Keratinocyte (primary cell): ENCODE data around the gene NDUFS2. TPM values are rescaled to one million over a fixed set of nuclear protein-coding genes. Genes with fewer than 3 reads are reported as not detected.

Source experiments
- DNase-seq: peaks from one replicate; pipeline ENCODE4 v3.0.0-alpha.2; 2011; ENCODE audit warnings: low read depth, missing footprints, low spot score
- FAIRE-seq: peaks from 2 replicates; lab custom pipeline; 2011; peaks lifted over from hg19 to GRCh38; lab: Jason Lieb, UNC
- H2AFZ ChIP-seq: 2 replicates; pipeline ENCODE4 v1.6.0; 2012; ENCODE audit warnings: low read length, control low read depth, inconsistent platforms; ENCODE audit not compliant: control insufficient read depth
- H3K27ac ChIP-seq: 2 replicates; pipeline ENCODE4 v1.5.1; 2011; ENCODE audit warnings: low read length; ENCODE audit not compliant: control insufficient read depth, insufficient read depth
- H3K27me3 ChIP-seq: 3 replicates; pipeline ENCODE4 v1.6.0; 2011; ENCODE audit warnings: low read length; ENCODE audit not compliant: control insufficient read depth, insufficient read depth; ENCODE audit errors: extremely low read depth
- H3K36me3 ChIP-seq, 2 experiments: 2 replicates in 1 of 2; 3 replicates in 1 of 2; pipeline ENCODE4 v1.5.1; 2011; ENCODE audit warnings: low read length in 2 of 2, mild to moderate bottlenecking in 1 of 2; ENCODE audit not compliant: control insufficient read depth in 2 of 2, insufficient read depth in 2 of 2; ENCODE audit errors: extremely low read depth in 1 of 2
- H3K4me1 ChIP-seq: 3 replicates; pipeline ENCODE4 v1.5.1; 2011; ENCODE audit warnings: low read length; ENCODE audit not compliant: control insufficient read depth, insufficient read depth; ENCODE audit errors: extremely low read depth
- H3K4me2 ChIP-seq: 3 replicates; pipeline ENCODE4 v1.6.0; 2011; ENCODE audit warnings: low read depth, low read length; ENCODE audit not compliant: control insufficient read depth, insufficient read depth; ENCODE audit errors: extremely low read depth
- H3K4me3 ChIP-seq, 3 experiments: fragments of 200-600 bp in 1 of 3; sonication (generic) in 1 of 3; 2 replicates in 2 of 3; 3 replicates in 1 of 3; pipeline ENCODE4 v1.5.1; 2011 to 2016; ENCODE audit warnings: low read length in 3 of 3, mild to moderate bottlenecking in 3 of 3, control low read depth in 2 of 3, inconsistent platforms in 1 of 3, low read depth in 1 of 3, mixed read lengths in 1 of 3, mixed run types in 1 of 3, moderate library complexity in 1 of 3; ENCODE audit not compliant: control insufficient read depth in 2 of 3, insufficient read depth in 2 of 3; ENCODE audit errors: extremely low read depth in 1 of 3
- H3K79me2 ChIP-seq: 2 replicates; pipeline ENCODE4 v1.6.0; 2012; ENCODE audit warnings: low read length; ENCODE audit not compliant: control insufficient read depth, insufficient read depth
- H3K9ac ChIP-seq: 3 replicates; pipeline ENCODE4 v1.6.0; 2011; ENCODE audit warnings: low read length; ENCODE audit not compliant: control insufficient read depth, insufficient read depth; ENCODE audit errors: extremely low read depth
- H3K9me1 ChIP-seq: 3 replicates; pipeline ENCODE4 v1.6.0; 2011; ENCODE audit warnings: low read length; ENCODE audit not compliant: control insufficient read depth, insufficient read depth; ENCODE audit errors: extremely low read depth
- H3K9me3 ChIP-seq: 2 replicates; pipeline ENCODE4 v1.5.1; 2012; ENCODE audit warnings: low read depth, low read length; ENCODE audit not compliant: control insufficient read depth
- H4K20me1 ChIP-seq: 3 replicates; pipeline ENCODE4 v1.6.0; 2011; ENCODE audit warnings: low read length; ENCODE audit not compliant: control insufficient read depth, insufficient read depth; ENCODE audit errors: extremely low read depth
- EZH2 ChIP-seq: IDR thresholded peaks from one replicate; pipeline ENCODE4 v1.6.1; 2012; ENCODE audit warnings: inconsistent platforms, mild to moderate bottlenecking, low read length, moderate library complexity
- dilution Hi-C: fragments of 300-500 bp; cut with MboI; formaldehyde crosslinking; loops from one replicate; pipeline ENCODE4 v1.7.0; 2020; ENCODE audit warnings: low sequenced_read_pairs; ENCODE audit not compliant: extremely low pct_ligation_motif_present
- polyA plus RNA-seq, 5 experiments: library from polyadenylated mRNA; depleted of rRNA in 3 of 5; stranded (reverse) in 3 of 5; stranded (forward) in 1 of 5; unstranded in 1 of 5; fragments of >200 nt; gene quantifications; 1 replicate in 1 of 5; 2 replicates in 3 of 5; 3 replicates in 1 of 5; pipeline versions ENCODE4 v1.2.1 to v1.2.3, GENCODE V29; 2011 to 2012; ENCODE audit warnings: missing spikeins in 2 of 5, low read depth in 1 of 5, low replicate concordance in 1 of 5
- TF ChIP-seq, protein P1 (sequence below), 3 experiments: IDR thresholded peaks in 1 of 3; conservative IDR thresholded peaks in 1 of 3; optimal IDR thresholded peaks in 1 of 3; 2 replicates in 2 of 3; 3 replicates in 1 of 3; pipeline versions ENCODE3 to v1.5.1; 2011; ENCODE audit warnings: low read length in 3 of 3, mild to moderate bottlenecking in 3 of 3, moderate library complexity in 2 of 3, control low read depth in 1 of 3, inconsistent platforms in 1 of 3; ENCODE audit not compliant: insufficient read depth in 2 of 3; ENCODE audit errors: extremely low read depth in 1 of 3

NDUFS2 gene
- polyA plus RNA-seq, 1 donor (not counting 4 experiments of a cell fraction or from before 2014, with no cell fraction given) = 136 TPM

DNA sequence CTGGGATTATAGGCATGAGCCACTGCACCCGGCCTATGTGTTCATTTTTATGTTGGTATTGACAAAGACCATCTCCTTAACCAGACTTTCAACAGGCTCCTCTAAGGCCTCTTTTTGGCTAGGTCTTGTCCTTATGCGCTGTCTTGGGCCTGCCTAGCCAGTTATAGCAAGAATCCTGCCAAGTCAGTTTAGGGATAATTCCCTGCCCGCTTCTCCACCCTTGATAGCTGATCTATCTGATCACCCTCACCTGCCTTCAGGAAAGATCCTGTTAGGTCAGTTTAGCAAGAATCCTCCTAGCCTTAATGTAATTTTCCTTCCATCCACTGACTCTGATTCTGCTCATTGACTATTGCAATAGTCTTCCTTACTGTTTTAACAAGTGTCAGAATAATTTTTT lies 22.5 kb upstream of the NDUFS2 start:
- no peak for DNase-seq
- Histone ChIP-seq H3K9me1 (no peaks in the 10 kb centered on the region), H3K4me2 (no peak overlapping the region), H3K27ac (no peak overlapping the region), H3K4me1 (peaks cover 26% of the 10 kb centered on the region), H4K20me1 (no peaks in the 10 kb centered on the region), H3K36me3 (peaks cover 2 to 11% of the 10 kb centered on the region in 2 experiments), H3K4me3 (no peak overlapping the region), H3K9ac (no peak overlapping the region), H2AFZ (no peak overlapping the region), H3K27me3 (no peaks in the 10 kb centered on the region), H3K79me2 (peaks cover 16% of the 10 kb centered on the region), H3K9me3 (no peaks in the 10 kb centered on the region)
- dilution Hi-C loops = no loop called here
- TF ChIP-seq EZH2 = no peak
- TF ChIP-seq, protein P1, sequence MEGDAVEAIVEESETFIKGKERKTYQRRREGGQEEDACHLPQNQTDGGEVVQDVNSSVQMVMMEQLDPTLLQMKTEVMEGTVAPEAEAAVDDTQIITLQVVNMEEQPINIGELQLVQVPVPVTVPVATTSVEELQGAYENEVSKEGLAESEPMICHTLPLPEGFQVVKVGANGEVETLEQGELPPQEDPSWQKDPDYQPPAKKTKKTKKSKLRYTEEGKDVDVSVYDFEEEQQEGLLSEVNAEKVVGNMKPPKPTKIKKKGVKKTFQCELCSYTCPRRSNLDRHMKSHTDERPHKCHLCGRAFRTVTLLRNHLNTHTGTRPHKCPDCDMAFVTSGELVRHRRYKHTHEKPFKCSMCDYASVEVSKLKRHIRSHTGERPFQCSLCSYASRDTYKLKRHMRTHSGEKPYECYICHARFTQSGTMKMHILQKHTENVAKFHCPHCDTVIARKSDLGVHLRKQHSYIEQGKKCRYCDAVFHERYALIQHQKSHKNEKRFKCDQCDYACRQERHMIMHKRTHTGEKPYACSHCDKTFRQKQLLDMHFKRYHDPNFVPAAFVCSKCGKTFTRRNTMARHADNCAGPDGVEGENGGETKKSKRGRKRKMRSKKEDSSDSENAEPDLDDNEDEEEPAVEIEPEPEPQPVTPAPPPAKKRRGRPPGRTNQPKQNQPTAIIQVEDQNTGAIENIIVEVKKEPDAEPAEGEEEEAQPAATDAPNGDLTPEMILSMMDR (optimal IDR thresholded peaks at IDR 0.05 in 1 of 3, IDR thresholded peaks at IDR 0.05 in 1 of 3, conservative IDR thresholded peaks at IDR 0.05 in 1 of 3; ENCODE audit: extremely low read depth in 1 of 3, insufficient read depth in 2 of 3, low read length in 3 of 3) = no peak
- FAIRE-seq = no peak

DNA sequence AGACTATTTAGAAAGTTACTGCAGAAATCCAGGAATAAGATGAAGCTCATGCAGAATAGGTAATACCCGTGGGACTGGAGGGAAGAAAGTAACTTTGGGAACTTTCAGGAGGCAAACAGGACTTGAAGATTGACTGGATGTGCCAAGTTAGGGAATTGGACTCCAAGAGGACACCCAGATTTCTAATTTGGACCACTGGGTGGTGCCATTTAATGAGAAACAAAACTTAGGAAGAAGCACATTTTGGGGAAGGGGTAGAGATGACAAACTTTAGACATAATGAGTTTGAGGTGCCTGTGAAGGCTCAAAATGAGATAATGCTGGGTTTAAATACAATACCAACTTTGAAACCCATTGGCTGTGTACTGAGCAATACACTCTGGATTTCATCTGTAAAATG lies 21.5 kb upstream of the NDUFS2 start:
- FAIRE-seq (no peak), DNase-seq (no peak)
- no peak overlapping the region for H3K4me2 ChIP-seq
- TF ChIP-seq, protein P1 (optimal IDR thresholded peaks at IDR 0.05 in 1 of 3, IDR thresholded peaks at IDR 0.05 in 1 of 3, conservative IDR thresholded peaks at IDR 0.05 in 1 of 3; ENCODE audit: extremely low read depth in 1 of 3, insufficient read depth in 2 of 3, low read length in 3 of 3) = peak; percentile 19 to 42 (median 35)
- TF ChIP-seq EZH2 = no peak
- H3K27ac ChIP-seq = no peak overlapping the region
- no peak overlapping the region for H3K4me3 ChIP-seq
- no peaks in the 10 kb centered on the region for H3K27me3 ChIP-seq
- H4K20me1 ChIP-seq = no peaks in the 10 kb centered on the region
- no peak overlapping the region for H2AFZ ChIP-seq
- peaks cover 0 to 5% of the 10 kb centered on the region in 2 experiments for H3K36me3 ChIP-seq
- no peak overlapping the region for H3K9ac ChIP-seq
- H3K9me1 ChIP-seq = no peaks in the 10 kb centered on the region
- H3K4me1 ChIP-seq = peaks cover 26% of the 10 kb centered on the region
- dilution Hi-C loops = no loop called here
- no peaks in the 10 kb centered on the region for H3K9me3 ChIP-seq
- peaks cover 16% of the 10 kb centered on the region for H3K79me2 ChIP-seq
